Mesodermal cell (in vitro differentiated cells): ENCODE data around the gene POLR3A.

Source experiments
- H3K27ac ChIP-seq: 2 replicates; pipeline ENCODE4 v1.7.0; 2013; ENCODE audit warnings: mild to moderate bottlenecking, low read depth, low read length, moderate library complexity; ENCODE audit not compliant: severe bottlenecking
- H3K36me3 ChIP-seq: 2 replicates; pipeline ENCODE4 v1.7.1; 2013; ENCODE audit warnings: mild to moderate bottlenecking, low read length, moderate library complexity; ENCODE audit not compliant: control insufficient read depth, insufficient read depth
- H3K4me1 ChIP-seq: one replicate; pipeline ENCODE4 v1.7.1; 2013; ENCODE audit warnings: mild to moderate bottlenecking, low read length; ENCODE audit not compliant: insufficient read depth, control insufficient read depth, poor library complexity, severe bottlenecking
- H3K4me3 ChIP-seq: 2 replicates; pipeline ENCODE4 v1.7.0; 2013; ENCODE audit warnings: low read length, control low read depth, mild to moderate bottlenecking; ENCODE audit not compliant: insufficient read depth, poor library complexity, severe bottlenecking; ENCODE audit errors: extremely low read depth
- H3K9me3 ChIP-seq: 2 replicates; pipeline ENCODE4 v1.7.1; 2013; ENCODE audit warnings: mild to moderate bottlenecking, low read length, moderate library complexity; ENCODE audit not compliant: control insufficient read depth
- WGBS, 2 experiments: methylation state at CpG; one replicate each; pipeline ENCODE4 v1.1.5; 2013; ENCODE audit warnings: missing lambda C conversion rate in 2 of 2; ENCODE audit not compliant: insufficient coverage in 2 of 2; 5-methylcytosine and 5-hydroxymethylcytosine counted together

The POLR3A gene

GRCh38 chr10:78038105-78038504, 8.8 kb upstream of the POLR3A start:
- H3K9me3 ChIP-seq = no peaks in the 10 kb centered on the region
- H3K4me3 ChIP-seq = no peak overlapping the region
- H3K27ac ChIP-seq = no peak overlapping the region
- H3K36me3 ChIP-seq = peaks cover 83% of the 10 kb centered on the region
- H3K4me1 ChIP-seq = peaks cover 31% of the 10 kb centered on the region
- WGBS, 2 experiments = 40 to 83% methylated on average over 1 of the region's 2 CpGs

GRCh38 chr10:78035933-78036583, 6.7 kb upstream of the POLR3A start:
- WGBS, 2 experiments = 86 to 93% methylated on average over 8 of the region's 9 CpGs
- Histone ChIP-seq H3K36me3 (peaks cover 66% of the 10 kb centered on the region), H3K4me3 (no peak overlapping the region)

GRCh38 chr10:78035437-78035836, 6.1 kb upstream of the POLR3A start:
- Histone ChIP-seq H3K9me3 (no peaks in the 10 kb centered on the region), H3K4me1 (peaks cover 31% of the 10 kb centered on the region), H3K27ac (no peak overlapping the region), H3K4me3 (peak overlapping the region; percentile 71), H3K36me3 (peaks cover 60% of the 10 kb centered on the region)
- 100% methylated on average over 1 of the region's 5 CpGs for WGBS, 2 experiments

More at GRCh38 chr10:78035933-78036583, 6.7 kb upstream of the POLR3A start:
- Histone ChIP-seq H3K9me3 (no peaks in the 10 kb centered on the region), H3K27ac (no peak overlapping the region), H3K4me1 (peaks cover 31% of the 10 kb centered on the region)

GRCh38 chr10:78035025-78035424, 5.7 kb upstream of the POLR3A start:
- Histone ChIP-seq H3K9me3 (no peaks in the 10 kb centered on the region), H3K4me1 (peaks cover 31% of the 10 kb centered on the region), H3K36me3 (peaks cover 56% of the 10 kb centered on the region), H3K27ac (no peak overlapping the region), H3K4me3 (peak overlapping the region; percentile 71)
- 83 to 100% methylated on average over 1 to 5 of the region's 5 CpGs for WGBS, 2 experiments

- Histone ChIP-seq H3K27ac (peak within 1 kb of the TSS; percentile 3), H3K36me3 (peaks cover 44% of the 10 kb centered on the region), H3K9me3 (no peaks in the 10 kb centered on the region), H3K4me1 (peaks cover 26% of the 10 kb centered on the region), H3K4me3 (peak within 1 kb of the TSS; percentile 71)
- WGBS, 2 experiments = 0% methylated on average over 38 to 47 of the region's 55 CpGs
Observed at GRCh38 chr10:78033637-78034470, 4.5 kb upstream of the POLR3A start, which contains the start of gene RPS24. Gene RPS24 (plus strand): TSS chr10:78033863. CDS start chr10:78033902, 39 bp downstream.

GRCh38 chr10:78033387-78033636, 4.0 kb upstream of the POLR3A start:
- H3K4me1 ChIP-seq = peaks cover 23% of the 10 kb centered on the region
- H3K27ac ChIP-seq = no peak overlapping the region
- 17% methylated on average over 3 of the region's 4 CpGs; no CpG with 5 or more reads in 1 of the 2 experiments for WGBS, 2 experiments
- H3K36me3 ChIP-seq = peaks cover 39% of the 10 kb centered on the region
- H3K4me3 ChIP-seq = peak overlapping the region; percentile 71
- no peaks in the 10 kb centered on the region for H3K9me3 ChIP-seq

- Histone ChIP-seq H3K9me3 (no peaks in the 10 kb centered on the region), H3K27ac (peak overlapping the region; percentile 7), H3K4me1 (peaks cover 2% of the 10 kb centered on the region), H3K36me3 (peaks cover 42% of the 10 kb centered on the region), H3K4me3 (peak overlapping the region; percentile 82)
- 47 to 48% methylated on average over 35 to 36 of the region's 36 CpGs for WGBS, 2 experiments
Observed at GRCh38 chr10:78028438-78029268, 662 bp downstream of the POLR3A start.

- H3K9me3 ChIP-seq = no peaks in the 10 kb centered on the region
- no peak overlapping the region for H3K27ac ChIP-seq
- WGBS, 2 experiments = 98 to 99% methylated on average over 6 to 7 of the region's 8 CpGs
- peaks cover 2% of the 10 kb centered on the region for H3K4me1 ChIP-seq
- H3K4me3 ChIP-seq = no peak overlapping the region
- peaks cover 70% of the 10 kb centered on the region for H3K36me3 ChIP-seq
Observed at GRCh38 chr10:78025685-78026364, 3.5 kb downstream of the POLR3A start.

- no peak overlapping the region for H3K4me3 ChIP-seq
- peaks cover 2% of the 10 kb centered on the region for H3K4me1 ChIP-seq
- H3K27ac ChIP-seq = no peak overlapping the region
- WGBS, 2 experiments = 86 to 100% methylated on average over 1 to 2 of the region's 3 CpGs
- peaks cover 90% of the 10 kb centered on the region for H3K36me3 ChIP-seq
- no peaks in the 10 kb centered on the region for H3K9me3 ChIP-seq
Observed at GRCh38 chr10:78023741-78024140, 5.6 kb downstream of the POLR3A start.

- Histone ChIP-seq H3K27ac (no peak overlapping the region), H3K4me1 (no peaks in the 10 kb centered on the region), H3K4me3 (no peak overlapping the region), H3K36me3 (peaks cover 98% of the 10 kb centered on the region), H3K9me3 (no peaks in the 10 kb centered on the region)
- 100% methylated on average over 1 of the region's 2 CpGs for WGBS, 2 experiments
Observed at GRCh38 chr10:78021201-78021600, 8.1 kb downstream of the POLR3A start.
